Activated T-helper 17 cell treated with anti-CD3 and anti-CD28 coated beads, Interleukin-2, amount 50 U/mL, for 72 hours (primary cell): Measurements from ENCODE around the gene FIGNL1. TPM values are rescaled to one million over a fixed set of nuclear protein-coding genes. Genes with fewer than 3 reads are reported as not detected.
A peak's percentile ranks its signal among the peaks of the same experiment; 100 is the strongest.

Experiments used
- ATAC-seq: fragments of 150-1000 bp; cut with Tn5 transposase; replicated peaks from 2 replicates; pipeline ENCODE4 v1.10.0; 2021; ENCODE audit warnings: mild to moderate bottlenecking, moderate library complexity
- H3K27ac Mint-ChIP-seq: one replicate; pipeline ENCODE4 v1.8.0; 2022; ENCODE audit warnings: mixed read lengths
- H3K27me3 Mint-ChIP-seq: one replicate; pipeline ENCODE4 v1.8.0; 2022; ENCODE audit warnings: mixed read lengths
- H3K36me3 Mint-ChIP-seq: one replicate; pipeline ENCODE4 v1.8.0; 2022; ENCODE audit warnings: low read depth, mild to moderate bottlenecking, mixed read lengths
- H3K4me1 Mint-ChIP-seq: one replicate; pipeline ENCODE4 v1.8.0; 2022; ENCODE audit warnings: mixed read lengths
- H3K4me3 Mint-ChIP-seq: one replicate; pipeline ENCODE4 v1.8.0; 2022; ENCODE audit warnings: mild to moderate bottlenecking, mixed read lengths
- H3K9me3 Mint-ChIP-seq: one replicate; pipeline ENCODE4 v1.8.0; 2022; ENCODE audit warnings: mixed read lengths
- total RNA-seq, 2 donors: library from RNA; stranded (reverse); gene quantifications; one replicate each; pipeline ENCODE4 v1.2.3, GENCODE V29; 2022

The FIGNL1 gene
- total RNA-seq, 2 donors from 2014 or later: 51.9 to 62.5 TPM

DNA sequence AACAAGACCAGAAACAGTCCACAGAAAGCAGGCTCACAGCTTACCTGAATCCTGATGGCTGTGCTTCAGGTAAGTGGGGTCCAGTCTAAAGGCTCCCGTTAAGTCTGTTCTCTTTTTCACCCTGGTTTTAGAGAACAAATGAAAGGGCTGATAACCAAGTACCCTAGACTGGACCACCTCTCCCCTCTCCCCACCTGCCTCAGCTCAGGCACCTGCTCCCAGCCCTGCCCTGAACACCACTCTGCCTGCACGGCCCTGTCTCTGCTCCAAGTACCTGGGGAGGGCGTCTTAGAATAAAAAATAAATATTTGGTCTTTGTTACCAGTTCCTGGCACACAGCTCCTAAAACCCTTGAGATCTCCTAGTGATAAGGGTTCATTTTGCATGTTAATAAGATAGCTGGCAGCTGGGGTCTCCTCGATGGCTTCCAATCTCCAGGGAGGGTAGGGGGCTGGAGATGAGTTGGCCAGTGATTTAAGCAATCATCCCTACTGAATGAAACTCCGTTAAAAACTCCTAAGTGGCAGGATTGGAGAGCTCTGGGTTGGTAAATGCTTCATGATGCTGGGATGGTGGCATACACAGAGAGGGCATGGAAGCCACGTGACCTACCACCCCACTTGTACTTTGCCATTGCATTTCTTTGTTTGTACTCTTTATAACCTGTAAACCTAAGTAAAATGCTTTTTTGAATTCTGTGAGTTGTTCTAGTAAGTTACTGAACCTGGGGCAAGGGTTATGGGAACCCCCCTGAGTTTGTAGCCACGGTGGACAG lies 29.8 kb upstream of the FIGNL1 start:
- ATAC-seq: no peak
- H3K4me3 Mint-ChIP-seq: no peak overlapping the region
- no peaks in the 10 kb centered on the region for H3K27me3 Mint-ChIP-seq
- H3K9me3 Mint-ChIP-seq: no peaks in the 10 kb centered on the region
- no peaks in the 10 kb centered on the region for H3K4me1 Mint-ChIP-seq
- H3K27ac Mint-ChIP-seq: no peak overlapping the region
- no peaks in the 10 kb centered on the region for H3K36me3 Mint-ChIP-seq

- Mint-ChIP-seq H3K27ac (no peak overlapping the region), H3K4me1 (no peaks in the 10 kb centered on the region), H3K36me3 (no peaks in the 10 kb centered on the region), H3K9me3 (no peaks in the 10 kb centered on the region), H3K4me3 (no peak overlapping the region), H3K27me3 (no peaks in the 10 kb centered on the region)
- no peak for ATAC-seq
Measured at GRCh38 chr7:50477640-50478039, 27.5 kb upstream of the FIGNL1 start.

- no peaks in the 10 kb centered on the region for H3K36me3 Mint-ChIP-seq
- no peak for ATAC-seq
- H3K9me3 Mint-ChIP-seq: no peaks in the 10 kb centered on the region
- H3K4me3 Mint-ChIP-seq: no peak overlapping the region
- H3K27me3 Mint-ChIP-seq: no peaks in the 10 kb centered on the region
- H3K27ac Mint-ChIP-seq: no peak overlapping the region
- no peaks in the 10 kb centered on the region for H3K4me1 Mint-ChIP-seq
Measured at GRCh38 chr7:50476953-50477625, 26.9 kb upstream of the FIGNL1 start.

DNA sequence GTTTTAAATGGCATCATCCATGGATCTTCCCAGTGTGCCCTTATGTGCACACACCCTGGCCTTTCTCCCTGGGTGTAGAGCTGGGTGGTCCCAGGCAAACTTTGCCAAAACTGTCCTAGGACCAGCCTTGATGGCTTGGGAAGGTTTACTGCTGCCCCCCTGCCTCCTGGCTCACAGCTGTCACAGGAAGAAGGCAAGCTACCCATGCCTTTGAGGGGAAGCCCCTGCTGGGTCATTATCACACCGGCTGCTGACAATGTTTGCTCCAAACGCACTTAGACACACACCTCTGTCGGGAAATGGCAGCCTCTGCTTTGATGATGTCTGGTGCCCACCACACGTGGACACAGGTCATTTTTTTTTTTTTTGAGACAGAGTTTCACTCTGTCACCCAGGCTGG lies 25.2 kb upstream of the FIGNL1 start:
- H3K9me3 Mint-ChIP-seq: no peaks in the 10 kb centered on the region
- H3K27ac Mint-ChIP-seq: no peak overlapping the region
- H3K4me3 Mint-ChIP-seq: no peak overlapping the region
- H3K27me3 Mint-ChIP-seq: no peaks in the 10 kb centered on the region
- ATAC-seq: peak; percentile 72
- no peaks in the 10 kb centered on the region for H3K4me1 Mint-ChIP-seq
- H3K36me3 Mint-ChIP-seq: no peaks in the 10 kb centered on the region

- Mint-ChIP-seq H3K4me1 (no peaks in the 10 kb centered on the region), H3K4me3 (no peak overlapping the region), H3K9me3 (no peaks in the 10 kb centered on the region), H3K27me3 (no peaks in the 10 kb centered on the region), H3K36me3 (no peaks in the 10 kb centered on the region), H3K27ac (no peak overlapping the region)
- peak; percentile 42 for ATAC-seq
Measured at GRCh38 chr7:50474382-50475160, 24.4 kb upstream of the FIGNL1 start.

GRCh38 chr7:50473531-50473930 lies 23.4 kb upstream of the FIGNL1 start:
- H3K27ac Mint-ChIP-seq: no peak overlapping the region
- no peaks in the 10 kb centered on the region for H3K36me3 Mint-ChIP-seq
- no peak for ATAC-seq
- no peaks in the 10 kb centered on the region for H3K4me1 Mint-ChIP-seq
- H3K9me3 Mint-ChIP-seq: no peaks in the 10 kb centered on the region
- H3K27me3 Mint-ChIP-seq: no peaks in the 10 kb centered on the region
- H3K4me3 Mint-ChIP-seq: no peak overlapping the region

DNA sequence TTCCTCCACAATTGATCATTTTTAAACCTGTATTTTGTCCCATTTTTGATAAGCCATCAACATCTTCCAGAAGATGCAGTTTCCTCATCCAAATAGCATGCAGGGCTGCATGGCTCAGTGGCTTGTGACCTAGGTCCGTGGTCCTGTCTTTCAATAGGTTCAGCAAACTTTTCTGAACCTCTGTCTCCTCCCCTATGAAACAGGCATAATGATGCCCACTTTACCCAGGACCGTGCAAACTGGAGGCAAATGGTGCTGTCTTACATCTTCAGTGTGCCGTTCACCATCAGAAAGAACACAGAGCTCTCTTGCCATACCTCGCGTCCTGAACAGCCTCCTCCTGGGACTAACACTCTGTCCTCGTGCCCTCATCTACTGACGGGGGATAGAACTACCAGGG lies 22.3 kb upstream of the FIGNL1 start:
- H3K4me1 Mint-ChIP-seq: peaks cover 8% of the 10 kb centered on the region
- H3K27ac Mint-ChIP-seq: no peak overlapping the region
- ATAC-seq: no peak
- no peaks in the 10 kb centered on the region for H3K27me3 Mint-ChIP-seq
- no peaks in the 10 kb centered on the region for H3K36me3 Mint-ChIP-seq
- H3K9me3 Mint-ChIP-seq: no peaks in the 10 kb centered on the region
- no peak overlapping the region for H3K4me3 Mint-ChIP-seq

GRCh38 chr7:50471970-50472369 lies 21.8 kb upstream of the FIGNL1 start:
- Mint-ChIP-seq H3K4me3 (no peak overlapping the region), H3K9me3 (no peaks in the 10 kb centered on the region), H3K4me1 (peaks cover 10% of the 10 kb centered on the region), H3K36me3 (no peaks in the 10 kb centered on the region), H3K27me3 (no peaks in the 10 kb centered on the region), H3K27ac (no peak overlapping the region)
- ATAC-seq: no peak

DNA sequence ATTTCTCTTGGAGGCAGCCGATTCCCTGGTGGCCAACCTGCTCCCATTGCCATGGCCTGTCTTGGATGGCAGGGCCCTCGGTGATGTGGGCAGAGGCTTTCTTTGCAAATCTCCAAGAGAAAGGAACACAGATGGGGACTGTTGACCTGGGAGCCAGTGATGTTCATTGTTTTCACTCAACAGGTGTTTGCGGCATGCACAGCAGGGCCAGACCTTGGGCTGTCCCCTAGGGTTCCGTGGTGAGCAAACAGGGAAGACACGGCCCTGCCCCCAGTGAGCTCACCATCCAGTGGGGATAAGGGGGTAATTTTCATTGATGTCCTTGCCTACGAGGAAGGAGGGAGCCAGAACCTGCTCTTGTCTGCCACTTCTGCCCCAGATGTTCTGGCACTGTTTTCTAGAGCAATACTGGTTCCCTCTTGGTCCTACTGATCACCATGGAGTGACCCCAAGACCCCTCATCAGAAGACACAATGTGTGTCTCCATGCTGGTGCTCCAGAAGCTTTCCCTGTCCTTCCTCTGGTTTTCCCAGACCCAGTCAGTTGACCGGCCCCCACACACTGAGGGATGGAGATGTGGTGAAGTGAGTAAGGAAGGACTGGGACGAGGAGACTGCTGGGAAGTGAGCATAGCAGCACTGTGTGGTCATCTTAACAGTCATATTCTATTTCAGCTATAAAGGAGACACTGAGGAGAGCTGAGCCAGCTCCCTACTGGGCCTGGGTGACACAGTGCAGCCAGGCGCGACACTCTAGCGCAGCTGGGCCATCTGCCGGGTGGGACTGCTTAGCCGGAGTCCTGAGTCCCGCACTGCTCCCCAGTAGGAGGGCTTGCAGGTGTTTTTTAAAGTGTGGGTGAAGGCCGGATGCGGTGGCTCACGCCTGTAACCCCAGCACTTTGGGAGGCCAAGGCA lies 20.4 kb upstream of the FIGNL1 start:
- Mint-ChIP-seq H3K4me1 (peaks cover 10% of the 10 kb centered on the region), H3K27me3 (no peaks in the 10 kb centered on the region), H3K27ac (no peak overlapping the region), H3K4me3 (no peak overlapping the region), H3K9me3 (no peaks in the 10 kb centered on the region), H3K36me3 (no peaks in the 10 kb centered on the region)
- ATAC-seq: no peak

GRCh38 chr7:50469181-50469580 lies 19.0 kb upstream of the FIGNL1 start:
- ATAC-seq: no peak
- Mint-ChIP-seq H3K27ac (no peak overlapping the region), H3K27me3 (no peaks in the 10 kb centered on the region), H3K4me3 (no peak overlapping the region), H3K36me3 (no peaks in the 10 kb centered on the region), H3K4me1 (peaks cover 10% of the 10 kb centered on the region), H3K9me3 (no peaks in the 10 kb centered on the region)

DNA sequence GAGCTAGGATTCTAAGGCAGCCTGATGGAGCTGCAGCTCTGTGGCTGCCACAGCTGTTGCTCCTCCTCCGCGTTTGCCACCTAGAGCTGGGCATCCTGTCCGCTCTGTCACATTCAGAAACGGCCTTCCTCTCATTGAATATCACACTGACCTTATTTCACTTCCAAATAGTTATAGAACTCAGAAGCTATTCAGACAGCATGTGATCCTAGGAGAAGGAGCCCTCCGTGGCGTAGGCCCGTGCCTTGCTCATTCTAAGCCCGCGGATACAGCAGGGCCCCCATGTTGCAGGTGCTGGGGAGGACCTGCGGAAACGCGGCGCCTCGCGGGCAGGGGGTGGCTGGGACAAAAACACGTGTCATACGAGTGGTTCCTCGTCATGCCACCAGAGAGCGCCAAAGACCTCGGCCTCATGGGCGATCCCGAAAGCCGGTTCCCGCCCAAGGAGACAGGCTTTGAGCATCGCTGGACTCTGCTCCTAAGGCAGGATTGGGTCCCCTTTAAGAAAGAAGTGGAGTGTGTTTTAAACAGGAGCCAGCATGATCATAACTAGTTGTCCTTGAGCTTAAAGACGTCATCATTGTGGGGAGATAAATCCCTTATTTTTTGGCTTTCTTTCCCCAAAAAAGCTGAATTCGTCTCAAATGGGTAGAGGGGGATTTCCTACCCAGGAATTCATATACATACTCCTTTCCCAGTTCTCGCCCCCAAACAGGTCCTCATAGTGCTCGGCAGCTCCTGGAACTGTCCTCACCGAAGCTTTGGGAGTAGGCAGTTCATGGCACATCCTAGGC lies 17.9 kb upstream of the FIGNL1 start:
- Mint-ChIP-seq H3K4me1 (peaks cover 10% of the 10 kb centered on the region), H3K27me3 (peaks cover 3% of the 10 kb centered on the region), H3K36me3 (no peaks in the 10 kb centered on the region), H3K4me3 (peak overlapping the region; percentile 65), H3K27ac (peak overlapping the region; percentile 23), H3K9me3 (no peaks in the 10 kb centered on the region)
- ATAC-seq: peak; percentile 92

DNA sequence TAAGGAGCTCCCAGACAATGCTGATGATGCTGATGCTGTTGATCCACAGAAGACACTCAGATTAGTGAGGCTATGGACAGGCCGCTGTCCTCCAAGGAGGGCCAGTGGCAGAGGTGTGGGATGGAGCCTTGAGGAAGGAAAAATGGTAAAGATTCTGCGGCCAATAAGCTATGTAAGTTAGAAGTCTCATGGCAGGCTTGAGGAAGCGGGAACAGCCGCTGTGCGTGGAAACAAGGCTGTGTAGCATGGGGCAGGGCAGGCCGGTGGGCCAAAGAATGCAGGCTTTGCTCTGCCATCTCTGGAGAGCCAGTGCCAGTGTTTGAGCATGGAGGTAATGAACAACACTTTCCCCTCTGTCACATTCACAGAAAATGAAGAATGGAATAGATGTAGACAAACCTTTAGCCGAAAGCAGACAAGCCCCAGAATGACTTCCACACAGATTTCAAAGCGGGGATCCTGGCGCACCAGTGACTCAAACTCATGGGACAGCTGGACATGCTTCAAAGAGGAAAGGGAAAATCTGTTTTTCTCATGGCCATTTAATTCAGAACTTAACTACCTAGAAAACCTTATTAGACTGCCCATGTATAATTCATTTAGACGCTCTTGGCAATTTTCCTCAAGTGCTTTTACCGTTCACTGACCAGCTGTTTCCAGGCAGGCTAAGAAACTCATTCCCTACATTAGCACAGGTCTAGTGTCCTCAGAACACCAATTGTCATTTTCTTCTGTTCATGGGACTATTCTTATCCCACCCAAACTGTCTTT lies 16.9 kb upstream of the FIGNL1 start:
- Mint-ChIP-seq H3K36me3 (no peaks in the 10 kb centered on the region), H3K4me1 (peaks cover 10% of the 10 kb centered on the region), H3K27me3 (peaks cover 3% of the 10 kb centered on the region), H3K4me3 (peak overlapping the region; percentile 65), H3K9me3 (no peaks in the 10 kb centered on the region), H3K27ac (no peak overlapping the region)
- no peak for ATAC-seq

DNA sequence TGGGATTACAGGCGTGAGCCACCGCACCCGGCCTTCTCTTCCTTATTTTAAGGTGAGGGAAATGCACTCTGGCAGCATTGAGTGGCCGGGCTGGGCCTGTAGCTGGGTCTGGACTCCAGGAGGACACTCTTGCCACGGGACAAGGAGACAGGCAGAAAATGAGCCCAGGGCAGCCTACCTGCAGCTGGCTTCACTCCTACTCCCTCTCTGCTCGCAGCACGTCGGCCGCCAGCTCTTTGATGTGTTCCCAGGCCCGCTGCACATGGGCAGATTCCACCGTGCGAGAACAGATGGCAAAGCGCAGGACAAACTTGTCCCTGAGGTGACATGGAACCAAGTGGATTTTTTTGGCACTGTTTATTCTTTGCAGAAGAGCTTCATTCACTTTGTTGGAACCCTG lies 12.9 kb upstream of the FIGNL1 start:
- Mint-ChIP-seq H3K27ac (no peak overlapping the region), H3K9me3 (no peaks in the 10 kb centered on the region), H3K4me1 (peaks cover 7% of the 10 kb centered on the region), H3K36me3 (no peaks in the 10 kb centered on the region), H3K27me3 (peaks cover 3% of the 10 kb centered on the region), H3K4me3 (no peak overlapping the region)
- no peak for ATAC-seq
